Smooth muscle cell (in vitro differentiated cells): ENCODE measurements around the gene TBX1. TPM values are rescaled to one million over a fixed set of nuclear protein-coding genes. Genes with fewer than 3 reads are reported as not detected.
A peak's percentile ranks its signal among the peaks of the same experiment; 100 is the strongest.

ENCODE experiments used
- DNase-seq: peaks from one replicate; lab custom pipeline; 2025; ENCODE audit not compliant: unreplicated experiment; lab: John Stamatoyannopoulos, UW
- H2AFZ ChIP-seq: fragments of 200-600 bp; sonication (generic); 2 replicates; pipeline ENCODE4 v1.6.0; 2016; ENCODE audit warnings: antibody characterized with exemption, low read depth, mild to moderate bottlenecking
- H3F3A ChIP-seq: fragments of 200-600 bp; sonication (generic); 2 replicates; pipeline ENCODE4 v1.6.0; 2017; ENCODE audit warnings: antibody characterized with exemption, low read depth
- H3K27ac ChIP-seq: fragments of 200-600 bp; sonication (generic); 2 replicates; pipeline ENCODE4 v1.5.1; 2016; ENCODE audit warnings: low read depth, mild to moderate bottlenecking
- H3K27me3 ChIP-seq: fragments of 200-600 bp; sonication (generic); 2 replicates; pipeline ENCODE4 v1.6.1; 2016; ENCODE audit warnings: low read depth, mild to moderate bottlenecking
- H3K36me3 ChIP-seq: fragments of 200-600 bp; sonication (generic); 2 replicates; pipeline ENCODE4 v1.5.1; 2016; ENCODE audit warnings: low read depth
- H3K4me1 ChIP-seq: fragments of 200-600 bp; sonication (generic); 2 replicates; pipeline ENCODE4 v1.5.1; 2016; ENCODE audit warnings: low read depth
- H3K4me2 ChIP-seq: fragments of 200-600 bp; sonication (generic); 2 replicates; pipeline ENCODE4 v1.6.0; 2016; ENCODE audit warnings: mild to moderate bottlenecking
- H3K4me3 ChIP-seq: fragments of 200-600 bp; sonication (generic); 2 replicates; pipeline ENCODE4 v1.5.1; 2016; ENCODE audit warnings: mild to moderate bottlenecking
- H3K79me2 ChIP-seq: fragments of 200-600 bp; sonication (generic); 2 replicates; pipeline ENCODE4 v1.6.0; 2016; ENCODE audit warnings: low read depth, mild to moderate bottlenecking
- H3K9ac ChIP-seq: fragments of 200-600 bp; sonication (generic); 2 replicates; pipeline ENCODE4 v1.6.0; 2016; ENCODE audit warnings: low read depth
- H3K9me3 ChIP-seq: fragments of 200-600 bp; sonication (generic); replicated peaks from 2 replicates; pipeline ENCODE4 v1.5.1; 2016; ENCODE audit warnings: low read depth
- H4K20me1 ChIP-seq: fragments of 200-600 bp; sonication (generic); 2 replicates; pipeline ENCODE4 v1.6.0; 2016; ENCODE audit warnings: low read depth
- CTCF ChIP-seq: fragments of 200-600 bp; sonication (generic); IDR thresholded peaks from 2 replicates; pipeline ENCODE4 v1.5.1; 2017; ENCODE audit warnings: borderline replicate concordance, mild to moderate bottlenecking, antibody characterized with exemption; ENCODE audit not compliant: insufficient read depth, poor library complexity, severe bottlenecking
- WGBS: methylation state at CpG from one replicate; pipeline ENCODE4 v1.1.7; 2016; ENCODE audit warnings: low lambda C conversion rate; 5-methylcytosine and 5-hydroxymethylcytosine counted together
- polyA plus RNA-seq: library from polyadenylated mRNA; unstranded; fragments of >200 nt; fragmentation: Nextera tagmentation; extraction: Ambion mirVana; gene quantifications from 2 replicates; pipeline ENCODE4 v1.2.1, GENCODE V29; 2016
- total RNA-seq: library from RNA; depleted of rRNA; stranded (reverse); fragments of >200 nt; gene quantifications from 2 replicates; pipeline ENCODE4 v1.2.3, GENCODE V29; 2014

Gene TBX1
- total and polyA plus RNA-seq, 2 experiments from 2014 or later, result not detected

DNA sequence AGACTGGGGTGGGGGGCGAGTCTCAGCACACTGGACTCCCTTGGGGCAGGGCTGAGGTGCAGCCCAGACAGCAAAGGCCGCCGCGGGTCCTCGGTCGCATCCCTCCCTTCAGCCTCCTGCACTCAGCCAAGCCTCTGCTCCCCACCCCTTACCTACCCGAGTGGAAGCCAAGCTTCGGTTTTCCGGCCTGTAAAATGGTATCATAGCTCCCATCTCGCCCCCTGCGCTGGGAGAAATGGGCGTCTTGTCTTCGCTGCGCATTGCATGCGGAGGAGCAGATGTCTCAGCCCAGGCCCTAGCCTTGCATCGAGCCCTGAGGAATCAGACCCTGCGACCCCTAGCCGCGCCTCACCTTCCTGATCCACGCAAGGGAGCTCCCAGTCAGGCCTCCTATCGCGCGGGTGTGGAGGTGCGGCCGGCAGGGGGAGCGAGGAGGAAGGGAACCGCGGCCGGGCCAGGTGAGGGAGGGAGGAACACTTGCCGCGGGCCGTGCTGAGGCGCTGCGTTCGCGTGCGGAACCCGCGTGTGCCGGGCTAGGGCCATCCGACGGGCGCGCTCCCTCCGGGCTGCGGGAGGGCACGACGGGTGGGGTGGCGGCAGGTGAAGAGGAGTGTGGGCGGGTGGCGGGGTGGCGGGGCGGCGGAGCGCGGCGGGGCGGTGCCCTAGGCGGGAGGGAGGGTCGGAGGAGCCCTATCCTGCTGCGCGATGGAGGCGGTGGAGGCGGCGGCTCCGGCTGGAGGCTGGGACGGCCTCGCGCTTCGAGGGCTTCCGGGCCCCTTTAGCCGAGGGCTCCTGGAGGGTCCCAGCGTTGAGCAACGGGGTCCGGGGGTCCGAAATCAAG lies 4.1 kb upstream of the TBX1 start:
- Histone ChIP-seq H3K4me1 (peaks cover 11% of the 10 kb centered on the region), H3K27ac (no peak overlapping the region), H3K4me3 (no peak overlapping the region), H3K79me2 (no peaks in the 10 kb centered on the region), H3K27me3 (peaks cover 92% of the 10 kb centered on the region), H3K9ac (no peak overlapping the region), H3K9me3 (no peaks in the 10 kb centered on the region), H3K4me2 (peak overlapping the region; percentile 26), H2AFZ (no peak overlapping the region), H4K20me1 (no peaks in the 10 kb centered on the region), H3F3A (no peaks in the 10 kb centered on the region), H3K36me3 (no peaks in the 10 kb centered on the region)
- TF ChIP-seq CTCF, result peak; percentile 38
- WGBS, result 6% methylated on average over 58 of the region's 76 CpGs
- no peak for DNase-seq

GRCh38 chr22:19757140-19757984 lies 3.2 kb upstream of the TBX1 start:
- no peak overlapping the region for H3K27ac ChIP-seq
- 29% methylated on average over 16 of the region's 16 CpGs for WGBS
- no peaks in the 10 kb centered on the region for H3F3A ChIP-seq
- no peak overlapping the region for H3K9ac ChIP-seq
- H3K9me3 ChIP-seq, result no peaks in the 10 kb centered on the region
- no peak overlapping the region for H3K4me3 ChIP-seq
- H4K20me1 ChIP-seq, result no peaks in the 10 kb centered on the region
- no peak overlapping the region for H2AFZ ChIP-seq
- no peak for DNase-seq
- no peaks in the 10 kb centered on the region for H3K79me2 ChIP-seq
- no peaks in the 10 kb centered on the region for H3K36me3 ChIP-seq
- H3K4me1 ChIP-seq, result peaks cover 13% of the 10 kb centered on the region
- peaks cover 94% of the 10 kb centered on the region for H3K27me3 ChIP-seq
- peak overlapping the region; percentile 26 for H3K4me2 ChIP-seq
- TF ChIP-seq CTCF, result no peak

- WGBS, result 25% methylated on average over 35 of the region's 43 CpGs
- DNase-seq, result no peak
Measured at GRCh38 chr22:19757985-19758895, 2.3 kb upstream of the TBX1 start.

More at GRCh38 chr22:19757985-19758895, 2.3 kb upstream of the TBX1 start:
- Histone ChIP-seq H3K79me2 (no peaks in the 10 kb centered on the region), H3F3A (no peaks in the 10 kb centered on the region), H2AFZ (no peak overlapping the region), H3K27ac (no peak overlapping the region), H3K4me2 (no peak overlapping the region), H4K20me1 (no peaks in the 10 kb centered on the region), H3K9ac (no peak overlapping the region), H3K9me3 (no peaks in the 10 kb centered on the region), H3K4me1 (peaks cover 13% of the 10 kb centered on the region), H3K4me3 (no peak overlapping the region), H3K36me3 (no peaks in the 10 kb centered on the region), H3K27me3 (peaks cover 94% of the 10 kb centered on the region)
- no peak for TF ChIP-seq CTCF
